K562 (cell line): Measurements from ENCODE around the gene PNMA8C. TPM values are rescaled to one million over a fixed set of nuclear protein-coding genes. Genes with fewer than 3 reads are reported as not detected.
A peak's percentile ranks its signal among the peaks of the same experiment; 100 is the strongest.

Experiments used
- CHD1 ChIP-seq: fragments of 200-600 bp; sonication (generic); IDR thresholded peaks from one replicate; pipeline ENCODE4 v1.6.1; 2012; ENCODE audit warnings: mild to moderate bottlenecking, moderate library complexity, low read length, inconsistent platforms
- MYC ChIP-seq, 2 experiments: fragments of 250-450 bp in 1 of 2; sonication (Bioruptor Pico) in 1 of 2; IDR thresholded peaks; 2 replicates each; pipeline versions ENCODE4 v1.5.1 to v1.6.1; 2012 to 2021; ENCODE audit warnings: low read depth in 2 of 2, borderline replicate concordance in 1 of 2, improper control_type of control experiment in 1 of 2, low read length in 1 of 2, mild to moderate bottlenecking in 1 of 2, moderate library complexity in 1 of 2
- SREBF2 ChIP-seq: sonication (generic); formaldehyde crosslinking; IDR thresholded peaks from 2 replicates; pipeline ENCODE4 v1.4.0; 2020; ENCODE audit warnings: mild to moderate bottlenecking, missing genetic modification reagents
- TAF7 ChIP-seq: fragments of 450-650 bp; IDR thresholded peaks from 2 replicates; pipeline ENCODE4 v1.6.1; 2016; ENCODE audit warnings: missing genetic modification characterization, missing compliant biosample characterization
- ZBTB7A ChIP-seq: IDR thresholded peaks from 2 replicates; pipeline ENCODE4 v1.6.1; 2011; ENCODE audit warnings: low read depth, mild to moderate bottlenecking, low read length, moderate library complexity, borderline replicate concordance; ENCODE audit not compliant: control insufficient read depth
- ZNF263 ChIP-seq: sonication (generic); formaldehyde crosslinking; IDR thresholded peaks from 2 replicates; pipeline ENCODE4 v1.8.0; 2022; ENCODE audit warnings: mild to moderate bottlenecking, missing genetic modification reagents, borderline replicate concordance
- polyA plus RNA-seq, 8 experiments: library from polyadenylated mRNA; depleted of rRNA in 4 of 8; stranded (reverse) in 5 of 8; unstranded in 3 of 8; fragments of >200 nt; fragmentation: Nextera tagmentation in 2 of 8; fragmentation: Illumina TruSeq in 1 of 8; extraction: Ambion mirVana in 2 of 8; extraction: Trizol in 1 of 8; gene quantifications; 2 replicates each; pipeline versions ENCODE4 v1.2.1 to v1.2.3, GENCODE V29; 2011 to 2014; ENCODE audit warnings: inconsistent platforms in 1 of 8, missing spikeins in 1 of 8
- total RNA-seq, 7 experiments: library from RNA; depleted of rRNA in 6 of 7; stranded (reverse); fragments of >200 nt in 6 of 7; fragmentation: Illumina TruSeq in 2 of 7; extraction: Trizol in 2 of 7; gene quantifications; 2 replicates each; pipeline versions ENCODE4 v1.2.1 to v1.2.3, GENCODE V29; 2011 to 2021; ENCODE audit warnings: low replicate concordance in 1 of 7
- TF ChIP-seq, protein P1 (sequence below): sonication (generic); formaldehyde crosslinking; IDR thresholded peaks from 2 replicates; pipeline ENCODE4 v1.8.0; 2023; ENCODE audit warnings: mild to moderate bottlenecking, missing genetic modification reagents
- TF ChIP-seq, protein P2 (sequence below): fragments of 250-450 bp; sonication (Bioruptor Pico); IDR thresholded peaks from 2 replicates; pipeline ENCODE4 v1.5.0; 2021
- TF ChIP-seq, protein P3 (sequence below): fragments of 450-650 bp; IDR thresholded peaks from 2 replicates; pipeline ENCODE4 v1.6.1; 2016; ENCODE audit warnings: mild to moderate bottlenecking, moderate library complexity

PNMA8C gene
- total and polyA plus RNA-seq, 9 of the 15 experiments (the other 6 are each of a cell fraction or from before 2014, with no cell fraction given), result 0.04 to 0.05 (median 0.05) TPM; not detected in 6

DNA sequence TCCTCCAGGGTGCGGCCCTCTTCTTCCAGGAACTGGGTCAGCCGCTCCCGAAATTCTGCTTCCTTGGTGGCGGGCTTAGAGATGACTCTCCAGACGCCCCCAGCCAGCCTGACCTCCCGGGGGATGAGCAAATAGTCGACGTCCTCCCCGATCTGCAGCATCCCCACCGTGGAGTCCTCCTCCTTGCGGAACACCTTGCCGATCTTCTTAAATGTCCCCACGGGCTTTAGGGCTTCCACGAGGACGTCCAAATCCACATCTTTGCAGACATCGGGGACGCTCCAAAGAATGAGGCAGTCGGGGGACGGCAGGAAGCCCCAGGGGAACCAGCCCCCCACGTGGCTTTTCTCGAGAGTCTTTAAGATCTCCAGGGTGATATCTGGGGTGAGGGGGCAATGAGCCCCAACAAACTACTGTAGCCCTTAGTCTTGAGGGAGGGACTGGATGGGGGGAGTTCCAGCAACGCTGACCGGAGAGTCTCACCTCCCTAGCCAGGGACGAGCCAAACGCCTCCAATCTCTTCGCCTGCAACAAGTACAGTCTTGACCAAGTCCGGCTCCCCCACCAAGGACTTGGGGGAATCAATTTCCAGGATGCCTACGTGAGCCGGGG is 16.0 kb downstream of the PNMA8C start (continued):
- TF ChIP-seq, protein P1, sequence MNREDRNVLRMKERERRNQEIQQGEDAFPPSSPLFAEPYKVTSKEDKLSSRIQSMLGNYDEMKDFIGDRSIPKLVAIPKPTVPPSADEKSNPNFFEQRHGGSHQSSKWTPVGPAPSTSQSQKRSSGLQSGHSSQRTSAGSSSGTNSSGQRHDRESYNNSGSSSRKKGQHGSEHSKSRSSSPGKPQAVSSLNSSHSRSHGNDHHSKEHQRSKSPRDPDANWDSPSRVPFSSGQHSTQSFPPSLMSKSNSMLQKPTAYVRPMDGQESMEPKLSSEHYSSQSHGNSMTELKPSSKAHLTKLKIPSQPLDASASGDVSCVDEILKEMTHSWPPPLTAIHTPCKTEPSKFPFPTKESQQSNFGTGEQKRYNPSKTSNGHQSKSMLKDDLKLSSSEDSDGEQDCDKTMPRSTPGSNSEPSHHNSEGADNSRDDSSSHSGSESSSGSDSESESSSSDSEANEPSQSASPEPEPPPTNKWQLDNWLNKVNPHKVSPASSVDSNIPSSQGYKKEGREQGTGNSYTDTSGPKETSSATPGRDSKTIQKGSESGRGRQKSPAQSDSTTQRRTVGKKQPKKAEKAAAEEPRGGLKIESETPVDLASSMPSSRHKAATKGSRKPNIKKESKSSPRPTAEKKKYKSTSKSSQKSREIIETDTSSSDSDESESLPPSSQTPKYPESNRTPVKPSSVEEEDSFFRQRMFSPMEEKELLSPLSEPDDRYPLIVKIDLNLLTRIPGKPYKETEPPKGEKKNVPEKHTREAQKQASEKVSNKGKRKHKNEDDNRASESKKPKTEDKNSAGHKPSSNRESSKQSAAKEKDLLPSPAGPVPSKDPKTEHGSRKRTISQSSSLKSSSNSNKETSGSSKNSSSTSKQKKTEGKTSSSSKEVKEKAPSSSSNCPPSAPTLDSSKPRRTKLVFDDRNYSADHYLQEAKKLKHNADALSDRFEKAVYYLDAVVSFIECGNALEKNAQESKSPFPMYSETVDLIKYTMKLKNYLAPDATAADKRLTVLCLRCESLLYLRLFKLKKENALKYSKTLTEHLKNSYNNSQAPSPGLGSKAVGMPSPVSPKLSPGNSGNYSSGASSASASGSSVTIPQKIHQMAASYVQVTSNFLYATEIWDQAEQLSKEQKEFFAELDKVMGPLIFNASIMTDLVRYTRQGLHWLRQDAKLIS (CRISPR knock-in tag), result 0 out of 2 replicates have a peak, but pooled peaks have one; percentile 14
- TF ChIP-seq ZBTB7A (0 out of 2 replicates have a peak, but pooled peaks have one; percentile 8), CHD1 (peak; percentile 48), MYC (IDR thresholded peaks at IDR 0.05; ENCODE audit: low read depth, low read length) (no peak), MYC (CRISPR knock-in tag; IDR thresholded peaks at IDR 0.05; ENCODE audit: borderline replicate concordance, low read depth) (no peak), ZNF263 (CRISPR knock-in tag) (peak; percentile 98), TAF7 (tag) (no peak), SREBF2 (CRISPR knock-in tag) (no peak)
- TF ChIP-seq, protein P2, sequence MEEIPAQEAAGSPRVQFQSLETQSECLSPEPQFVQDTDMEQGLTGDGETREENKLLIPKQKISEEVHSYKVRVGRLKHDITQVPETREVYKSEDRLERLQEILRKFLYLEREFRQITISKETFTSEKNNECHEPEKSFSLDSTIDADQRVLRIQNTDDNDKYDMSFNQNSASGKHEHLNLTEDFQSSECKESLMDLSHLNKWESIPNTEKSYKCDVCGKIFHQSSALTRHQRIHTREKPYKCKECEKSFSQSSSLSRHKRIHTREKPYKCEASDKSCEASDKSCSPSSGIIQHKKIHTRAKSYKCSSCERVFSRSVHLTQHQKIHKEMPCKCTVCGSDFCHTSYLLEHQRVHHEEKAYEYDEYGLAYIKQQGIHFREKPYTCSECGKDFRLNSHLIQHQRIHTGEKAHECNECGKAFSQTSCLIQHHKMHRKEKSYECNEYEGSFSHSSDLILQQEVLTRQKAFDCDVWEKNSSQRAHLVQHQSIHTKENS (CRISPR knock-in tag), result no peak
- TF ChIP-seq, protein P3, sequence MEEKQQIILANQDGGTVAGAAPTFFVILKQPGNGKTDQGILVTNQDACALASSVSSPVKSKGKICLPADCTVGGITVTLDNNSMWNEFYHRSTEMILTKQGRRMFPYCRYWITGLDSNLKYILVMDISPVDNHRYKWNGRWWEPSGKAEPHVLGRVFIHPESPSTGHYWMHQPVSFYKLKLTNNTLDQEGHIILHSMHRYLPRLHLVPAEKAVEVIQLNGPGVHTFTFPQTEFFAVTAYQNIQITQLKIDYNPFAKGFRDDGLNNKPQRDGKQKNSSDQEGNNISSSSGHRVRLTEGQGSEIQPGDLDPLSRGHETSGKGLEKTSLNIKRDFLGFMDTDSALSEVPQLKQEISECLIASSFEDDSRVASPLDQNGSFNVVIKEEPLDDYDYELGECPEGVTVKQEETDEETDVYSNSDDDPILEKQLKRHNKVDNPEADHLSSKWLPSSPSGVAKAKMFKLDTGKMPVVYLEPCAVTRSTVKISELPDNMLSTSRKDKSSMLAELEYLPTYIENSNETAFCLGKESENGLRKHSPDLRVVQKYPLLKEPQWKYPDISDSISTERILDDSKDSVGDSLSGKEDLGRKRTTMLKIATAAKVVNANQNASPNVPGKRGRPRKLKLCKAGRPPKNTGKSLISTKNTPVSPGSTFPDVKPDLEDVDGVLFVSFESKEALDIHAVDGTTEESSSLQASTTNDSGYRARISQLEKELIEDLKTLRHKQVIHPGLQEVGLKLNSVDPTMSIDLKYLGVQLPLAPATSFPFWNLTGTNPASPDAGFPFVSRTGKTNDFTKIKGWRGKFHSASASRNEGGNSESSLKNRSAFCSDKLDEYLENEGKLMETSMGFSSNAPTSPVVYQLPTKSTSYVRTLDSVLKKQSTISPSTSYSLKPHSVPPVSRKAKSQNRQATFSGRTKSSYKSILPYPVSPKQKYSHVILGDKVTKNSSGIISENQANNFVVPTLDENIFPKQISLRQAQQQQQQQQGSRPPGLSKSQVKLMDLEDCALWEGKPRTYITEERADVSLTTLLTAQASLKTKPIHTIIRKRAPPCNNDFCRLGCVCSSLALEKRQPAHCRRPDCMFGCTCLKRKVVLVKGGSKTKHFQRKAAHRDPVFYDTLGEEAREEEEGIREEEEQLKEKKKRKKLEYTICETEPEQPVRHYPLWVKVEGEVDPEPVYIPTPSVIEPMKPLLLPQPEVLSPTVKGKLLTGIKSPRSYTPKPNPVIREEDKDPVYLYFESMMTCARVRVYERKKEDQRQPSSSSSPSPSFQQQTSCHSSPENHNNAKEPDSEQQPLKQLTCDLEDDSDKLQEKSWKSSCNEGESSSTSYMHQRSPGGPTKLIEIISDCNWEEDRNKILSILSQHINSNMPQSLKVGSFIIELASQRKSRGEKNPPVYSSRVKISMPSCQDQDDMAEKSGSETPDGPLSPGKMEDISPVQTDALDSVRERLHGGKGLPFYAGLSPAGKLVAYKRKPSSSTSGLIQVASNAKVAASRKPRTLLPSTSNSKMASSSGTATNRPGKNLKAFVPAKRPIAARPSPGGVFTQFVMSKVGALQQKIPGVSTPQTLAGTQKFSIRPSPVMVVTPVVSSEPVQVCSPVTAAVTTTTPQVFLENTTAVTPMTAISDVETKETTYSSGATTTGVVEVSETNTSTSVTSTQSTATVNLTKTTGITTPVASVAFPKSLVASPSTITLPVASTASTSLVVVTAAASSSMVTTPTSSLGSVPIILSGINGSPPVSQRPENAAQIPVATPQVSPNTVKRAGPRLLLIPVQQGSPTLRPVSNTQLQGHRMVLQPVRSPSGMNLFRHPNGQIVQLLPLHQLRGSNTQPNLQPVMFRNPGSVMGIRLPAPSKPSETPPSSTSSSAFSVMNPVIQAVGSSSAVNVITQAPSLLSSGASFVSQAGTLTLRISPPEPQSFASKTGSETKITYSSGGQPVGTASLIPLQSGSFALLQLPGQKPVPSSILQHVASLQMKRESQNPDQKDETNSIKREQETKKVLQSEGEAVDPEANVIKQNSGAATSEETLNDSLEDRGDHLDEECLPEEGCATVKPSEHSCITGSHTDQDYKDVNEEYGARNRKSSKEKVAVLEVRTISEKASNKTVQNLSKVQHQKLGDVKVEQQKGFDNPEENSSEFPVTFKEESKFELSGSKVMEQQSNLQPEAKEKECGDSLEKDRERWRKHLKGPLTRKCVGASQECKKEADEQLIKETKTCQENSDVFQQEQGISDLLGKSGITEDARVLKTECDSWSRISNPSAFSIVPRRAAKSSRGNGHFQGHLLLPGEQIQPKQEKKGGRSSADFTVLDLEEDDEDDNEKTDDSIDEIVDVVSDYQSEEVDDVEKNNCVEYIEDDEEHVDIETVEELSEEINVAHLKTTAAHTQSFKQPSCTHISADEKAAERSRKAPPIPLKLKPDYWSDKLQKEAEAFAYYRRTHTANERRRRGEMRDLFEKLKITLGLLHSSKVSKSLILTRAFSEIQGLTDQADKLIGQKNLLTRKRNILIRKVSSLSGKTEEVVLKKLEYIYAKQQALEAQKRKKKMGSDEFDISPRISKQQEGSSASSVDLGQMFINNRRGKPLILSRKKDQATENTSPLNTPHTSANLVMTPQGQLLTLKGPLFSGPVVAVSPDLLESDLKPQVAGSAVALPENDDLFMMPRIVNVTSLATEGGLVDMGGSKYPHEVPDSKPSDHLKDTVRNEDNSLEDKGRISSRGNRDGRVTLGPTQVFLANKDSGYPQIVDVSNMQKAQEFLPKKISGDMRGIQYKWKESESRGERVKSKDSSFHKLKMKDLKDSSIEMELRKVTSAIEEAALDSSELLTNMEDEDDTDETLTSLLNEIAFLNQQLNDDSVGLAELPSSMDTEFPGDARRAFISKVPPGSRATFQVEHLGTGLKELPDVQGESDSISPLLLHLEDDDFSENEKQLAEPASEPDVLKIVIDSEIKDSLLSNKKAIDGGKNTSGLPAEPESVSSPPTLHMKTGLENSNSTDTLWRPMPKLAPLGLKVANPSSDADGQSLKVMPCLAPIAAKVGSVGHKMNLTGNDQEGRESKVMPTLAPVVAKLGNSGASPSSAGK, result peak; percentile 11; the same call in 1 of the 2 replicates
